ES-I3 (cell line): ENCODE measurements around the gene LCORL.

Experiments used
- H3K36me3 ChIP-seq: 2 replicates; pipeline ENCODE4 v1.6.1; 2013; ENCODE audit warnings: mild to moderate bottlenecking, low read length, control low read depth, moderate library complexity; ENCODE audit not compliant: insufficient read depth
- H3K4me1 ChIP-seq: 2 replicates; pipeline ENCODE4 v1.6.1; 2013; ENCODE audit warnings: mild to moderate bottlenecking, control low read depth, low read length; ENCODE audit not compliant: insufficient read depth
- H3K9ac ChIP-seq: 2 replicates; pipeline ENCODE4 v1.6.1; 2013; ENCODE audit warnings: low read depth, mild to moderate bottlenecking, low read length, moderate library complexity
- H3K9me3 ChIP-seq: 2 replicates; pipeline ENCODE4 v1.6.1; 2013; ENCODE audit warnings: mild to moderate bottlenecking, low read length, moderate library complexity; ENCODE audit not compliant: control insufficient read depth, insufficient read depth

Gene LCORL

GRCh38 chr4:17812801-17813200 is 208.8 kb downstream of the LCORL start:
- Histone ChIP-seq H3K4me1 (0 out of 2 replicates have a peak, but pooled peaks cover 2% of the 10 kb centered on the region), H3K36me3 (peaks cover 2% of the 10 kb centered on the region; the same call in 1 of the 2 replicates), H3K9me3 (no peaks in the 10 kb centered on the region), H3K9ac (no peak overlapping the region)

DNA sequence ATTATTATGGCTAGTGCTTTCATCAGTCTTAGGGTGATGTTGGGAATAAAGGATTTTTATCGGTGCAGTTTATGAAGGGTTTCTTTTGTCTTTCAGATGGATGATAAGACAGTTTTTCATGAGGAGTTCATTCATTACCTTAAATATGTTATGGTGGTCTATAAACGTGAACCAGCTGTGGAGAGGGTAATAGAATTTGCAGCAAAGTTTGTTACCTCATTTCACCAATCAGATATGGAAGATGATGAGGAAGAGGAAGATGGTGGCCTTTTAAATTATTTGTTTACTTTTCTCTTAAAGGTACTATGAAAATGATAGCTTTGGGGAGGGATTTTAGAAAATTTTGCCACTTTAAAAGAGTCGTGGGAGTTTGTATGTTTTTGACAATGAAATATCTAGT is 209.4 kb downstream of the LCORL start:
- H3K4me1 ChIP-seq = peaks cover 8% of the 10 kb centered on the region; the same call in 1 of the 2 replicates
- H3K9ac ChIP-seq = peak overlapping the region; percentile 91; the same call in 1 of the 2 replicates
- peaks cover 2% of the 10 kb centered on the region; the same call in 1 of the 2 replicates for H3K36me3 ChIP-seq

DNA sequence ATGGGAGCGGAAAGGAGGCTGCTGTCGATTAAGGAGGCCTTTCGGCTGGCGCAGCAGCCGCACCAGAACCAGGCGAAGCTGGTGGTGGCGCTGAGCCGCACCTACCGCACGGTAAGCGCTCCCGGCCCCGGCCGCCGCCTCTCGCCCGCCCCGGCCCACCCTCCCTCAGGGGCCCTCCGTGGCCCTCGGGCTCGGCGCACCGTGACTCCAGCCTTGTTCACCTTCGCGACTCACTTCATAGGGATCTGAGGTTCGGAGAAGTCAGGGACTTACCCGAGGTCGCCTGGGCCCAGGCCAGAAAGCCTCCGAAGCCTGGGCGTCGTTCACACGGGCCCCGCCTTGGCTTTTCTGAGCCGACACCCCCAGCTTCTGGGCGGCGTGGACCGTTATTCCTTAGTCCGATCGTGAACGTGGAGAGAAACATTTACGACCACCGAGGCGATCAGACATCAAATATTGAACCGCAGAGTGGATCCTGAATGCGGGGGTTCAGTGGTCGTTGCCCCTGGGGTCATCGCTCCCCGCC is 210.4 kb downstream of the LCORL start:
- Histone ChIP-seq H3K4me1 (peaks cover 9% of the 10 kb centered on the region; the same call in 1 of the 2 replicates), H3K9ac (peak overlapping the region; percentile 91), H3K9me3 (no peaks in the 10 kb centered on the region), H3K36me3 (peaks cover 2% of the 10 kb centered on the region; the same call in 1 of the 2 replicates)

More for the DNA sequence above, 209.4 kb downstream of the LCORL start:
- H3K9me3 ChIP-seq = no peaks in the 10 kb centered on the region

- Histone ChIP-seq H3K36me3 (peaks cover 2% of the 10 kb centered on the region; the same call in 1 of the 2 replicates), H3K4me1 (peaks cover 9% of the 10 kb centered on the region; the same call in 1 of the 2 replicates)
Observed at GRCh38 chr4:17810260-17811077, 211.1 kb downstream of the LCORL start, which contains the start of the genes DCAF16 and NCAPG. DCAF16 (minus strand) TSS chr4:17810757; CDS start chr4:17804141, 6,616 bp downstream. NCAPG (plus strand) TSS chr4:17810979; CDS start chr4:17811078, 99 bp downstream.

GRCh38 chr4:17809667-17810066 is 211.9 kb downstream of the LCORL start:
- peaks cover 2% of the 10 kb centered on the region for H3K36me3 ChIP-seq
- H3K9ac ChIP-seq = peak overlapping the region; percentile 91
- H3K9me3 ChIP-seq = no peaks in the 10 kb centered on the region
- H3K4me1 ChIP-seq = peaks cover 9% of the 10 kb centered on the region; the same call in 1 of the 2 replicates

More at GRCh38 chr4:17810260-17811077, 211.1 kb downstream of the LCORL start, which contains the start of the genes DCAF16 and NCAPG:
- Histone ChIP-seq H3K9ac (peak within 1 kb of the TSS; percentile 91), H3K9me3 (no peaks in the 10 kb centered on the region)

- Histone ChIP-seq H3K9me3 (no peaks in the 10 kb centered on the region), H3K36me3 (peaks cover 18% of the 10 kb centered on the region), H3K9ac (no peak overlapping the region), H3K4me1 (peaks cover 9% of the 10 kb centered on the region; the same call in 1 of the 2 replicates)
Observed at GRCh38 chr4:17807446-17807845, 214.1 kb downstream of the LCORL start.

DNA sequence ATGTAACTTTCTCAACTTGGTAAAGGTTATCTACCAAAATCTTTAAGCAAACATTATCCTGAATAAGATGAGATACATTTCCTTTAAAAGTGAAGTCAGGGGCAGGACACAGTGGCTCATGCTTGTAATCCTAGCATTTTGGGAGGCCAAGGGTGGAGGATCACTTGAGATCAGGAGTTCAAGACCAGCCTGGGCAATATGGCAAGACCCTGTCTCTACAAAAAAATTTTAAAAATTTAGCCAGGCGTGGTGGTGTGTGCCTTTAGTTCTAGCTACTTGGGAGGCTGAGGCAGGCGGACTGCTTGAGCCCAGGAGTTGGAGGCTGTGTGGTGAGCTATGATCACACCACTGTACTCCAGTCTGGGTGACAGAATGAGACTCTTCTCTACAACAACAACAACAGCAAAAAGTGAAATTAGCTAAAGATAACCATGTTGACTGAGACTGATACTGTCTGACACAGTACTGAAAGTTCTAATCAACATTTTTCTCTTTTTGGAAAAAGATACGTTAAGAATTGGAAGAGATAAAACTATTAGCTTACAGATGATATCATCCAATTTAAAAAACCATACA is 215.9 kb downstream of the LCORL start:
- H3K36me3 ChIP-seq = peaks cover 18% of the 10 kb centered on the region
- no peak overlapping the region for H3K9ac ChIP-seq
- H3K9me3 ChIP-seq = no peaks in the 10 kb centered on the region
- peaks cover 9% of the 10 kb centered on the region; the same call in 1 of the 2 replicates for H3K4me1 ChIP-seq

DNA sequence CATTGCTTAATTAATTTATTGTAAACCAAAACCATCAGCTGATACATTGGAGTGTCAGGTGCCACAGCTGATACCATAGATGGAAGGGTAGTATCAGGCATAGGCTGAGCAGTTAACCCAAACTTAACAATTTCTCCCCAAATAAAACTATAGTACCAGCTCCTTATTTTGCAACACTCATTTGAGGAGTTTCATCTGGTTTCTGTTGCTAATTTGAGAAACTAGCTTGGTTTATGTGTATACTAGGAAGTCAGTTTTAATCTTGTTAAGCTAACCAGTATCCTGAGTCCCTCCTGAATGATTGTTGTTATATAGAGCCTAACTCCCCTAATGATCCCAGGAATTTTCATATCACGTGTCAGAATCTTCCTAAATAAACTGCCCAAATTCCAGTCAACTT is 223.7 kb downstream of the LCORL start:
- no peaks in the 10 kb centered on the region for H3K4me1 ChIP-seq
- H3K9me3 ChIP-seq = no peaks in the 10 kb centered on the region
- no peak overlapping the region for H3K9ac ChIP-seq
- no peaks in the 10 kb centered on the region for H3K36me3 ChIP-seq

GRCh38 chr4:17794730-17795129 is 226.8 kb downstream of the LCORL start:
- H3K4me1 ChIP-seq = no peaks in the 10 kb centered on the region
- no peak overlapping the region for H3K9ac ChIP-seq
- no peaks in the 10 kb centered on the region for H3K36me3 ChIP-seq
- H3K9me3 ChIP-seq = no peaks in the 10 kb centered on the region
